Measurements from ENCODE around the gene PAK1. TPM values are rescaled to one million over a fixed set of nuclear protein-coding genes. Genes with fewer than 3 reads are reported as not detected.

Gene PAK1
- total and polyA plus RNA-seq, 2 of the 4 experiments (the other 2 are of a cell fraction), result 34.3 to 60.6 TPM

GRCh38 chr11:77467993-77468392, 5.9 kb downstream of the PAK1 start:
- Histone ChIP-seq H4K5ac (ENCODE audit: low read depth, low read length) (no peak overlapping the region), H3K9me3 (ENCODE audit: control insufficient read depth, insufficient read depth, low read length) (no peaks in the 10 kb centered on the region), H2BK120ac (ENCODE audit: low read depth, low read length) (no peak overlapping the region), H3K4me1 (ENCODE audit: control insufficient read depth, insufficient read depth, low read length) (no peaks in the 10 kb centered on the region), H3K14ac (replicated peaks; ENCODE audit: low read depth, low read length) (no peak overlapping the region), H3K79me1 (ENCODE audit: low read depth in 1 of 2, low read length in 2 of 2) (no peaks in the 10 kb centered on the region), H4K8ac (ENCODE audit: low read depth in 2 of 2, low read length in 2 of 2) (no peak overlapping the region), H3K4me2 (ENCODE audit: low read depth, low read length) (no peak overlapping the region), H2AK9ac (replicated peaks; ENCODE audit: low read depth, low read length, poor library complexity) (no peak overlapping the region), H3K9ac (ENCODE audit: low read depth, low read length) (no peak overlapping the region), H2BK5ac (ENCODE audit: low read depth, low read length, poor library complexity, severe bottlenecking) (no peak overlapping the region), H2BK15ac (ENCODE audit: low read depth, low read length) (no peak overlapping the region), H3K9me1 (ENCODE audit: insufficient read depth, low read length) (no peaks in the 10 kb centered on the region), H2BK20ac (ENCODE audit: low read depth, low read length) (no peak overlapping the region), H3K56ac (ENCODE audit: extremely low read depth, insufficient read depth, low read length) (no peak overlapping the region), H3K27ac (ENCODE audit: insufficient read depth, low read length) (no peak overlapping the region), H2AK5ac (ENCODE audit: low read depth, low read length) (no peak overlapping the region), H2AFZ (replicated peaks; ENCODE audit: low read length, poor library complexity) (no peak overlapping the region), H3K36me3 (ENCODE audit: control insufficient read depth, insufficient read depth, low read length) (no peaks in the 10 kb centered on the region), H3K18ac (ENCODE audit: low read depth, low read length) (no peak overlapping the region), H3K23ac (ENCODE audit: low read depth, low read length) (no peak overlapping the region), H4K91ac (ENCODE audit: insufficient read depth, low read depth, low read length) (no peak overlapping the region), H4K20me1 (ENCODE audit: insufficient read depth, low read length) (no peaks in the 10 kb centered on the region), H3K27me3 (ENCODE audit: control insufficient read depth, insufficient read depth, low read length) (peaks cover 36% of the 10 kb centered on the region), H3K4me3 (ENCODE audit: insufficient read depth, low read depth, low read length) (no peak overlapping the region), H3K4ac (ENCODE audit: low read depth, low read length) (no peak overlapping the region)
- no TSS peak for BruUV-seq (replicated peaks)
- ATAC-seq (ENCODE audit: low read depth) (no peak), DNase-seq (no peak)
- intact Hi-C loops (cut with micrococcal nuclease) (no loop called here), in situ Hi-C loops (cut with MboI; ENCODE audit: low sequenced_read_pairs) (no loop called here), dilution Hi-C loops (cut with HindIII; ENCODE audit: low sequenced_read_pairs, unreplicated experiment) (no loop called here)
- WGBS, 2 experiments (ENCODE audit: extremely low coverage in 2 of 2, insufficient read length in 1 of 2), result no CpG with 5 or more reads among the region's 2 CpGs
- CTCF ChIA-PET, result interaction anchor here (0.6 kb wide), 1 partner anchor 166 kb away, joined by 3 read pairs; no protein-coding TSS in a partner anchor
- TF ChIP-seq CEBPB (IDR thresholded peaks at IDR 0.05; ENCODE audit: low read depth, low read length) (0 out of 2 replicates have a peak, but pooled peaks have one; percentile 3), RFX5 (IDR thresholded peaks at IDR 0.05; ENCODE audit: low read depth, low read length) (no peak), RCOR1 (IDR thresholded peaks at IDR 0.05; ENCODE audit: insufficient replicate concordance, low read length) (no peak), POLR2A (IDR thresholded peaks at IDR 0.05; ENCODE audit: low read depth, low read length) (no peak), MXI1 (IDR thresholded peaks at IDR 0.05; ENCODE audit: borderline replicate concordance, low read depth, low read length) (no peak), NFE2L2 (IDR thresholded peaks at IDR 0.05; ENCODE audit: low read depth, low read length) (no peak), FOS (IDR thresholded peaks at IDR 0.05; ENCODE audit: low read depth, low read length) (no peak), CHD1 (IDR thresholded peaks at IDR 0.05; ENCODE audit: low read depth, low read length) (no peak)
- POLR2A ChIA-PET (ENCODE audit: unreplicated experiment), result interaction anchor here (0.7 kb wide), 1 partner anchor 9 kb away, joined by 3 read pairs; no protein-coding TSS in a partner anchor

All from IMR-90 (cell line).